WERI-Rb-1 (cell line): ENCODE results near the gene MYH15.

Experiments used
- DNase-seq: peaks from one replicate; pipeline ENCODE4 v3.0.0-alpha.2; 2020
- H3K27ac ChIP-seq: fragments of 250-450 bp; sonication (Bioruptor Pico); 2 replicates; pipeline ENCODE4 v1.5.1; 2020; ENCODE audit warnings: mild to moderate bottlenecking, moderate library complexity
- H3K27me3 ChIP-seq: fragments of 250-450 bp; sonication (Bioruptor Pico); 2 replicates; pipeline ENCODE4 v1.5.1; 2021; ENCODE audit warnings: mild to moderate bottlenecking, low read depth, moderate library complexity; ENCODE audit not compliant: insufficient read depth, severe bottlenecking
- H3K36me3 ChIP-seq: fragments of 250-450 bp; sonication (Bioruptor Pico); 2 replicates; pipeline ENCODE4 v1.5.1; 2020; ENCODE audit warnings: mild to moderate bottlenecking, moderate library complexity
- H3K4me3 ChIP-seq: 2 replicates; pipeline ENCODE4 v1.5.1; 2011; ENCODE audit warnings: low read depth, mild to moderate bottlenecking, control low read depth, low read length
- H3K9me3 ChIP-seq: fragments of 250-450 bp; sonication (Bioruptor Pico); 2 replicates; pipeline ENCODE4 v1.5.1; 2021; ENCODE audit warnings: mild to moderate bottlenecking, moderate library complexity; ENCODE audit not compliant: severe bottlenecking
- CTCF ChIP-seq: IDR thresholded peaks from 2 replicates; pipeline ENCODE4 v1.5.1; 2011; ENCODE audit warnings: low read depth, mild to moderate bottlenecking, control low read depth, inconsistent platforms, low read length

MYH15 gene

GRCh38 chr3:108401836-108402235, 108.6 kb downstream of the MYH15 start:
- Histone ChIP-seq H3K27ac (no peak overlapping the region), H3K9me3 (no peaks in the 10 kb centered on the region), H3K4me3 (no peak overlapping the region), H3K36me3 (no peaks in the 10 kb centered on the region), H3K27me3 (no peaks in the 10 kb centered on the region)
- no peak for DNase-seq
- TF ChIP-seq CTCF = no peak

GRCh38 chr3:108398510-108398909, 111.9 kb downstream of the MYH15 start:
- DNase-seq = no peak
- no peak for TF ChIP-seq CTCF
- no peak overlapping the region for H3K27ac ChIP-seq
- no peaks in the 10 kb centered on the region for H3K9me3 ChIP-seq
- no peaks in the 10 kb centered on the region for H3K36me3 ChIP-seq
- no peak overlapping the region for H3K4me3 ChIP-seq
- H3K27me3 ChIP-seq = no peaks in the 10 kb centered on the region

DNA sequence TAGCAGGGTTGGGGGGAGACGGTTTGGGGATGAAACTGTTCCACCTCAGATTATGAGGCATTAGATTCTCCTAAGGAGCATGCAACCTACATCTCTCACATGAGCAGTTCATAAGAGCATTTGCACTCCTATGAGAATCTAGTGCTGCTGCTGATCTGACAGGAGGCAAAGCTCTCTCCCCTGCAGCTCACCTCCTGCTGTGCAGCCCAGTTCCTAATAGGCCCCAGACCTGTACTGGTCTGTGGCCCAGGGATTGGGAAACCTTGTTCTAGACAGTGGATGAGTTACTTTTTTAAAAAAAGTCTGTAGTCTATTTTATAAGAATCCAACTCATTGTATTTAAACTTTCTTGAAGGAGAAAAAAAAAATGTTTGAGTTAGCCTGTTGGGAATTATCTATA, 114.1 kb downstream of the MYH15 start:
- no peaks in the 10 kb centered on the region for H3K9me3 ChIP-seq
- H3K4me3 ChIP-seq = no peak overlapping the region
- peak; percentile 54 for DNase-seq
- H3K27me3 ChIP-seq = no peaks in the 10 kb centered on the region
- TF ChIP-seq CTCF = no peak
- no peak overlapping the region for H3K27ac ChIP-seq
- H3K36me3 ChIP-seq = no peaks in the 10 kb centered on the region

- H3K36me3 ChIP-seq = no peaks in the 10 kb centered on the region
- DNase-seq = no peak
- no peaks in the 10 kb centered on the region for H3K27me3 ChIP-seq
- H3K9me3 ChIP-seq = no peaks in the 10 kb centered on the region
- TF ChIP-seq CTCF = no peak
- H3K4me3 ChIP-seq = no peak overlapping the region
- H3K27ac ChIP-seq = no peak overlapping the region
These were observed 115.8 kb downstream of the MYH15 start for GRCh38 chr3:108394563-108394962.

DNA sequence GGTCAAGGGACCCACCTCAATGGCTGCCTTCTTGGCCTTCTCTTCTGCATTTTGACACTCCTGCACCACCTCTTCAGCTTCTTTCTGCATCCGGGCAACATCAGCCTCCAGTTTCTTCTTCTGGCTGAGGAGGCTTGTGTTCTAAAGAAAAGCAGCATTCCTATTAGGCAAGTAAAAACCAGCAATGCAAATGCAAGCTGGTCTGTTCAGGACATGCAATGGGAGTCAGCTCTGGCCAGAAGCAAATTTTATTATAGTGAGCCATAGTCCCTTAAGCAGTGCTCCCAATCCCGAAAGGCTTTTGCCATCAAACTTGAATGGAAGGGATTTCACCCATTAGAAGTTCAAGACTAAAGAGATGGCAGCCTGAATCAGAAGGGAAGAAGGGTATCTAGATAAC, 116.4 kb downstream of the MYH15 start:
- Histone ChIP-seq H3K27me3 (no peaks in the 10 kb centered on the region), H3K36me3 (no peaks in the 10 kb centered on the region), H3K9me3 (no peaks in the 10 kb centered on the region), H3K4me3 (no peak overlapping the region), H3K27ac (no peak overlapping the region)
- no peak for TF ChIP-seq CTCF
- no peak for DNase-seq

DNA sequence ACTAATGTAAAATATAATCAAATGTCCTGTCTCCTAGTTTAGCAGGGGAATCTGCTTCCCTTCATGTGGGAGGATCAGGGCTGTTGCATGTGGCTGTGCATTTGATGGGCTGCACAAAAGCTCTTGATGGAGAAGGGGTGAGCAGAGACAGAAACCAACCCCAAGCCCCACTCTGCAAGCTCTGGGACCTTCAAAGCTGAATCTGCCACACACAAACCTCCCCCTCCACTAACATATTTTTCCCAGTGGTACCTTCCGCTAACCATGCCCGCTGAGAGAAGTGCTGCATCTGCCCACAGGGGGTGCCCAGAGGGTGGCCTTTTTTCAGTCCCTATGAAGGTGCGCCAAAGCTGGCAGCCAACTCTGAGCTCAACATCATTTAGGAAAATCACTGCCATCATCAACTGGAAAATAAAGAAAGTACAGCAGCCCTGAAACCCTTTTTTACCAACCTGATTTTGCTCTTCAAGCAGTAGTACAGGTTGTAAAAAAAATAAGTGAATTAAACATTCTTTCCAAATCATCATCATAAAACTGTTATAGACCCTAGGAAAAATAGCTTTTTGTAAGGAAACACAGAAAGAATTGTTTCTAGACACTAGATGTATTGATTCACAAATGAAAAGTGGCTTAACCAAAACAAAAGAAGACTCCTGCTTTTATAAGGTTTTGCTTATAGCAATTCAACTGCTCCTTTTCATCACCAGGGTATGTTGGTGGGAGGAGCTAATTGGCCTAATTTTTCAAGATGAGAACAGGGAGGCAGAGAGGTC, 117.1 kb downstream of the MYH15 start:
- DNase-seq = no peak
- no peaks in the 10 kb centered on the region for H3K27me3 ChIP-seq
- no peaks in the 10 kb centered on the region for H3K36me3 ChIP-seq
- H3K9me3 ChIP-seq = no peaks in the 10 kb centered on the region
- TF ChIP-seq CTCF = no peak
- H3K4me3 ChIP-seq = no peak overlapping the region
- no peak overlapping the region for H3K27ac ChIP-seq
